GM13976 (cell line): ENCODE results near the gene GFER.

Experiments
- DNase-seq: peaks from one replicate; pipeline ENCODE4 v3.0.0; 2012; ENCODE audit warnings: low spot score
- in situ Hi-C: fragments of 300-500 bp; cut with MboI; formaldehyde crosslinking; loops from one replicate; pipeline ENCODE4 v1.12.0; 2022; ENCODE audit warnings: low sequenced_read_pairs, mixed read lengths, inconsistent platforms; ENCODE audit not compliant: unreplicated experiment
- TF ChIP-seq, protein P1 (sequence below): IDR thresholded peaks from 2 replicates; pipeline ENCODE4 v1.5.1; 2012; ENCODE audit warnings: borderline replicate concordance, mild to moderate bottlenecking; ENCODE audit not compliant: insufficient read depth; ENCODE audit errors: extremely low read depth, missing control alignments, control extremely low read depth

GFER gene

DNA sequence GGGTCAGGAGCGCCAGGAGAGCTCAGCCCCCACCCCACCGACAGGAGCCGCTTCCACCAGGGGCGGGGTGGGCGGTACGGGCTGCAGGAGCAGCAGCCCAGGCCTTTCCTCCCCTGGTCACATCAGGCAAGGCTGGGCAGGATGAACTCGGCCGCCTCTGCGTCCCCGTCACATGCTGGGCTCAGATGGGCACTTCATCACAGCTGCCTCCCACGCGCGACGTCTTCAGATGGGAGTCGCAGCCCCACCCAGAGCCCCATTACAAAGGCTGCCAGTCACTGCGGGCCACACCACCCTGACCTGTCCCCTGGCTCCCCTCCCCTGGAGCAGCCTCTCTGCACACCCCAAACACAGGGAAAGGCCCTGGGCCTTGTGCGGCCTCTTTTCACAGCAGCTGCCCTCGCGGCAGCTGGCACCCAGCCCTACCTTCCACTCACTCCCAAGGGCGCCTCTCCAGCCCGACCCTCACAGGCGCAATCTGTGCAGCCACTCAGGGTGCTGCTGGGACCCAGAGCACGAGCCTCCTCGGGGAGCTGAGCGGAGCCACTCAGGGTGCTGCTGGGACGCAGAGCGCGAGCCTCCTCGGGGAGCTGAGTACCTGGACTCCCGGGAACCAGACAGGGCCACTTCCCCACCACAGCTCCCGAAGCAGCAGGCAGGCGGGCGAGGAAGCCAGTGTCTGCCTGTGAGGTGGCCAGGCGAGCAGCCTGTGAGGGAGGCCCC is 21.0 kb downstream of the GFER start:
- in situ Hi-C loops = loop anchor here (25.0 kb wide), 1 partner anchor 482 kb away; the partner anchor contains the start of gene TBC1D24
- TF ChIP-seq, protein P1, sequence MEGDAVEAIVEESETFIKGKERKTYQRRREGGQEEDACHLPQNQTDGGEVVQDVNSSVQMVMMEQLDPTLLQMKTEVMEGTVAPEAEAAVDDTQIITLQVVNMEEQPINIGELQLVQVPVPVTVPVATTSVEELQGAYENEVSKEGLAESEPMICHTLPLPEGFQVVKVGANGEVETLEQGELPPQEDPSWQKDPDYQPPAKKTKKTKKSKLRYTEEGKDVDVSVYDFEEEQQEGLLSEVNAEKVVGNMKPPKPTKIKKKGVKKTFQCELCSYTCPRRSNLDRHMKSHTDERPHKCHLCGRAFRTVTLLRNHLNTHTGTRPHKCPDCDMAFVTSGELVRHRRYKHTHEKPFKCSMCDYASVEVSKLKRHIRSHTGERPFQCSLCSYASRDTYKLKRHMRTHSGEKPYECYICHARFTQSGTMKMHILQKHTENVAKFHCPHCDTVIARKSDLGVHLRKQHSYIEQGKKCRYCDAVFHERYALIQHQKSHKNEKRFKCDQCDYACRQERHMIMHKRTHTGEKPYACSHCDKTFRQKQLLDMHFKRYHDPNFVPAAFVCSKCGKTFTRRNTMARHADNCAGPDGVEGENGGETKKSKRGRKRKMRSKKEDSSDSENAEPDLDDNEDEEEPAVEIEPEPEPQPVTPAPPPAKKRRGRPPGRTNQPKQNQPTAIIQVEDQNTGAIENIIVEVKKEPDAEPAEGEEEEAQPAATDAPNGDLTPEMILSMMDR = no peak
- DNase-seq = no peak

DNA sequence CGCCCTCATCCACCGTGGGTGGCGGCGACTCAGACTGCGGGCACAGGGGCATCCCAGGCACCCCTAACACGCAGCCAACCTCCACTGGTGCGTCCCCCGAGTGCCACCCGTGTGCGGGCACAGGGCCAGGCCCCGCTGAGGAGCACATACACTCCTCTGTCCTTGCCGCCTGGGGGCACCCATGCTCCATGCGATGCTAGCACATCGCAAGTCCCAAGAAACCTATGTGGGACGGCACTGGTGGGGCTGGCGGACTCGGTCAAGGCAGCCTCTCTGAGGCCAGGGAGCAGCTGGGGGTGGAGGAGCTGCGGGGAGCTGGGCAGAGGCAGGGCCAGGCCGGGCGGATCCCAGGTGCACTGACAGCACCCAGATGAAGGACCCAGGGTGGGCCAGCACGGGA is 21.7 kb downstream of the GFER start:
- TF ChIP-seq, protein P1 = peak; percentile 8
- no peak for DNase-seq
- in situ Hi-C loops = loop anchor here (25.0 kb wide), 1 partner anchor 482 kb away; the partner anchor contains the start of gene TBC1D24

DNA sequence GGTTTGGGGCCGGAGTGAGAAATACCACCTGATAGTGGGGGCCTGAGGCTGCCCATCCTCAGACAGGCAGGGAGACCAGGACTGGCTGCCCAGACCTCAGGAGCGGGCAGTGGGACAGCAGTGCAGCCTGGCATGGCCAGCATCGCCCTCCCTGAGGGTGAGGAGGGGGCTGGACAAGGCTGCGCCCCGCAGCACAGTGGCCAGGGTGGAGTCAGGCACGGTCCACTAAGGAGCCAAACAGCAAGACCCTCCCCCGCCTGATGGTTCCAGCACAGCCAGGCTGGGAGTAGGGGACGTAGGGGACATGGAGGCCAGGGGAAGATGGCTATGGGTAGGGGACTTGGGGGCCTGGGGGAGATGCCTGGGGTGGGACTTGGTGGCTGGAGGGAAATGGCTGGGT is 22.3 kb downstream of the GFER start:
- no peak for DNase-seq
- TF ChIP-seq, protein P1 = no peak
- in situ Hi-C loops = loop anchor here (25.0 kb wide), 1 partner anchor 481 kb away; the partner anchor contains the start of gene TBC1D24

DNA sequence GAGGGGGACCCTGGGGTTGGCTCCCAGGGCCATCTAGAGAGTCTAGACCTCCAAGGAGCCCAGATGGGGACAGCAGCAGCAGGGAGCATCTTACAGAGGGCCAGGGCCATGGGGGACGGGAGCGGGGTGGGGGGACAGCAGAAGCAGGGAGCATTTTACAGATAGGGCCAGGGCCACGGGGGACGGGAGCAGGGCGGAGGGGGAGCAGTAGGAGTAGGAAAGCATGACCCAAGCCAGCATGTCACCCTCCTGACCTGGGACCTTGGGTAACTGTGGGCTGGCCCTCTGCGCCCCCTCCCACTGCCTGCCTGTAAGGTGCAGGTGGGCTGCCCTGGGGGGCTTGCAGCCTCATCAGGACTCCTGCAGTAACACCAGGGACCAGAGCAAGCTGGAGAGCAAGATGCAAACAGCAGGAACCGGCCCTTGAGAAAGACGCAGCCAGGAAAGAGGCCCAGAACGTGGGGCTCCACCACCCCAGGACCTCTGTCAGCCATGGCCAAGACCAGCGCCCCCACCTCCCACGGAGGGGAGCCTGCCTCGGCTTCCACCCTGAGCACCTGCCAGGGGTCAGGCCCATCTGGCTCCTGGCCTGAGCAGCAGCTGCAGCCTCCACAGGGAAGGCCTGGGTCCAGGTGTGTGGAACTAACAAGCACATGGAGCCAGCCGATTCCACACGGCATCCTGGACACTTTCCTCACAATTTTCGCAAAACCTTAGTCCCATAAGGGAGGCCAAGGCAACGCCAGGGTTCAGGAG is 23.3 kb downstream of the GFER start:
- TF ChIP-seq, protein P1 = no peak
- in situ Hi-C loops = loop anchor here (25.0 kb wide), 1 partner anchor 480 kb away; the partner anchor contains the start of gene TBC1D24
- no peak for DNase-seq

DNA sequence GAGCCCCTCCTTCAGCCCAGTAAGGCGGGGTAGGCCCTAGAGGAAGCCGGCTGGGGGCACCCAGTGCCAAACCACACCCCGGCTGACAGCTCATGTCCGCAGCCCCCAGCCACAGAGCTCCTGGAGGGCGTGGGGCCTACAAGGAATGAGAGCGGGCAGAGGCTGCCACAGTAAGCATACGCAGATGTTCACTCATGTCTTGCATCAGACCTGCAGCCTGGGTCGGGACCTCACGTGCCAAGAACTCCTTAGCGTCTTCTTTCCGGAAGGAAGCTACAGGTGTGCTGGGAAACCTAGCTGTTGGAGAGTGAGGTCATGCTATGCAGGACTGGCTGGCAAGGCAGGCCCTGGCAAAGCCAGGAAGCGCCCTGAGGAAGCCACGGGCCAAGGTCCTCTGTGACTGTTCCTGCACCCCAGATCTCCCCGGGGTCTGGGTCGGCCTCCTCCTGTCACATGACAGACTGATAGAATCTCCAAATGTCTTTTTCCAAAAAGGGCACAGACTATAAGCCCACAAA is 24.1 kb downstream of the GFER start:
- TF ChIP-seq, protein P1 = no peak
- DNase-seq = no peak
- in situ Hi-C loops = loop anchor here (25.0 kb wide), 1 partner anchor 479 kb away; the partner anchor contains the start of gene TBC1D24

DNA sequence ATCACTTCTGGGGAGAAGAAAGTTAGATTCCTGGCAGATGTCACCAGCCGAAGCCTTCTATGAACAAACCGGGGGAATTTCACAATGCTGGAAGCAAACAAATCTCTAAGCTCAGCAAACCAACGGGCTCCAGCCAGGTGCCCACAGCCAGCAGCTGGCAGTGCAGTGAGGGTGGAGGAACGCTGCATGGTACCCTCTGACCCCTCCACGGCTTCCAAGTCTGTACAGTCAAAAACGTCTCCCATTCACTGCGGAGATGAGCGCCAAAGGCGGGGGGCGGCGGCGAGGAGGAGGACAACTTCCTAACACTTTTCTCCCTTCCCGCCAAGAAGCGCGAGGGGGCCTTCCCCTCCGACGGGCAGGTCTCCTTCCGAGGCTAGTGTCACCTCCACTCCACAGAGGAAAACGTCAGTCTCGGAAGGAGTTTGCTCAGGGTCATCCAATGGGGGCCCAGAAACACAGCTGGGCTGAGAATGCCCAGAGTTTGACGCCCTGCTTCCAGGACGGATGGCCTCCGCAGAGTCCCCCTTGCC is 24.7 kb downstream of the GFER start:
- TF ChIP-seq, protein P1 = no peak

More for the DNA sequence above, 24.7 kb downstream of the GFER start:
- in situ Hi-C loops = loop anchor here (25.0 kb wide), 1 partner anchor 479 kb away; the partner anchor contains the start of gene TBC1D24
- DNase-seq = no peak
